Activated CD8-positive, alpha-beta memory T cell treated with anti-CD3 and anti-CD28 coated beads for 4 hours (primary cell): ENCODE data around the gene OPCML.

Experiments used
- DNase-seq, 2 donors: peaks; one replicate each; pipeline ENCODE4 v3.0.0-alpha.2; 2020; ENCODE audit warnings: low read depth in 2 of 2

The OPCML gene

GRCh38 chr11:132942611-132943356 is 589.5 kb downstream of the OPCML start:
- no peak for DNase-seq

GRCh38 chr11:132941761-132942160 is 590.5 kb downstream of the OPCML start:
- no peak for DNase-seq

- no peak for DNase-seq
Observed at GRCh38 chr11:132941024-132941646, 591.2 kb downstream of the OPCML start.

- DNase-seq: no peak
Observed at GRCh38 chr11:132937016-132937415, 595.3 kb downstream of the OPCML start.

DNA sequence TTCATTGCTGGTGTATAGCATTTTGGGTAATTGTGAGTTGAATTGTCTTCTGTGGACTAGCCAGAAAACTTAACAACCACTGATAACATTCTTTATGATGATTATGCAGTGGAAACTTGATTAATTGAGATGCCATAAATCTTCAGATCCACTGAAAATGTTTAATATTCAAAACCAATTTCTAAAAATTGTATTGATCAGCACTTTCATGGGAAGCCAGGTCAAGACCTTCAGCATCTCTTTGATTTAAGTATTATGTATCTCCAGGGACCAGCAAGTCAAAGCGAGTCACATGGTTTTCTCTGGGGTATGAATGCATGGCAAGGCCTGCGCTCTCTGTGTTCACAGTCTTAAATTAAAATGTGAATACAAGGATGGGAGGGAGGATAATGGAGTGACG is 596.9 kb downstream of the OPCML start:
- DNase-seq: no peak

GRCh38 chr11:132933703-132934102 is 598.6 kb downstream of the OPCML start:
- DNase-seq: no peak

- DNase-seq: no peak
Observed at GRCh38 chr11:132925825-132926469, 606.4 kb downstream of the OPCML start.

GRCh38 chr11:132921597-132921996 is 610.7 kb downstream of the OPCML start:
- no peak for DNase-seq

DNA sequence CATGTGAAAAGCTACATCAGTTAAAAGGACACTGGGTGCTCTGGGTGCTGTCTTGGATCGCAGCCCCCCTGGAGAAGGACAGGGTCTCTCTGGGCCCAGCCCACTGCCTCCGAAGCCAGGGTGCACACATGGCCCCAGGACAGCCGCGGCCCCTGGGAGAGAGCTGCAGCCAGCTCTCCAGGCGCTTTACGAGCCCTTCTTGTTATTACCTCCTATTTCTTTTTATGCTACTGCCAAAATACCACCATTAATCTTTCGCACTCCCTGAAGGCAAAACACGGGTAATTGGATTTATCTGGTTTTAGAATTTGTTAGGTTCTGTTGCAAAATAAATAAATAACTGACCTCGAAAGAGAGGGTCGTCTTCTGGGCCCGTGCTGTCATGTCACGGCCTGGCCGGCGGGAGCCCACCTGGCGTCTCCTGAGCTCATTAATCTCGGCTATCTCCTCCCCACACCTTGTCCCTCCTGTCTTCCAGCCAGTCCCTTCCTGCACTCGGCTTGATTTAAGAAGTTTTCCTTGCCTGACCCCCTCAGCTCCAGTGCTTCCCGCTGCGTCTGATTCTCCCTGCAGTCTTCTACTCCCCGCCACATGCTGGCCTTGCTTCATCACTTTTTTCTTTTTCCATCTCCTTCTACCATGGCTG is 611.7 kb downstream of the OPCML start:
- no peak for DNase-seq

DNA sequence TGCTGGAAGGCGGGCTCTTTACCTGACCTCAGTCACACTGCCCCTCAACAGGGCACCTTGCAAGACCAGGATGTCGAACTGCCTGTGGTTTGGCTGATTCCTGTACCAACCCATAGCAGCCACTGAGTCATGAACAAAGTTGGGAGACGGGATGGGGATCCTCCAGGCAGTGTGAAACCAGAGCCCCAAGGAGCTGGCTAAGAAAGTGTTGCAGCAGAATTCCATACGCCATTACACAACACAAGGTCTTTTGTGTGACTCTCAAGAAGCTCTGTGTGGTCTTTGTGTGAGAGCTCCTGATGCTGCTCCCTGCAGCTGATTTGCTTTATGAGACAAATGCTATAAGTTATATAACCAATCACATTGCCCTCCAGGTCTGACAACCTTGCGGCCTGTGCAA is 617.7 kb downstream of the OPCML start:
- no peak for DNase-seq

DNA sequence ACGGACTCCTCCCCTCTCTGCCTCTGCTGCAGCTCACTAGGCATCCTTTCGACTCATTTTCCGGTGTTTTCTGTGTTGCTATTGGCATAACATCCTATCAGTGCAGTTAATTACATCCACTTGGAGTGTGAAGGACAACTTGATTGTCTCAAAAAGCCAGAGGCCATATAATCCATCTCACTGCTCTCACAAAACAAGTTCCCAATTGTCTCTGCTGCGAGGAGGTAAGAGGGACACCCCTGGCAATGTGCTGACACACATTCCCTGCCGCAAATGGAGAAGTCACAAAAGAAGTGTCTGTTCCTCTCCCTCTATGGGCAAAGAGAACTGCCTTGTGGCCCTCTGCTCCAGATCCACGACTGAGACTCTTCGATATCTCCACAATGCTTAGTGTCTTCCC is 618.4 kb downstream of the OPCML start:
- no peak for DNase-seq

DNA sequence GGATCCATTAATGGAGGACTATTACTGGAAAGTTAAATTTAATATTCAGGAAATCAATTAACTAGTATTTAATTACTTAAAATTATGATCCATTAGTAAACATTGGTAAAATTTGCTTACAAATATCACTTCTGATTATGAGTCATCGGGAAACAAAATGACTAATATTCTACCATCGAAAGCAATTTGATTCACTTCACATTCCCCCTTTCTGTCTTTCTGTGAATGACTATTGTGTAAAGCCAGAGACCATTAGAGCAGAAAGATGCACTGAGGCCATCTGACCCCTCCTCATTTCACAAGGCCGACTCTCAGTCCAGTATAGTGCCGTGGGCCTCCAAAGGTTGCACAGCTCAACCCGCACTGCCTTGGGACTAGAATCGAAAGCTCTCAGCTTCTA is 619.0 kb downstream of the OPCML start:
- no peak for DNase-seq

GRCh38 chr11:132911186-132911585 is 621.1 kb downstream of the OPCML start:
- DNase-seq: no peak

GRCh38 chr11:132910011-132910760 is 622.1 kb downstream of the OPCML start:
- no peak for DNase-seq

- DNase-seq: no peak
Observed at GRCh38 chr11:132909021-132909606, 623.2 kb downstream of the OPCML start.

DNA sequence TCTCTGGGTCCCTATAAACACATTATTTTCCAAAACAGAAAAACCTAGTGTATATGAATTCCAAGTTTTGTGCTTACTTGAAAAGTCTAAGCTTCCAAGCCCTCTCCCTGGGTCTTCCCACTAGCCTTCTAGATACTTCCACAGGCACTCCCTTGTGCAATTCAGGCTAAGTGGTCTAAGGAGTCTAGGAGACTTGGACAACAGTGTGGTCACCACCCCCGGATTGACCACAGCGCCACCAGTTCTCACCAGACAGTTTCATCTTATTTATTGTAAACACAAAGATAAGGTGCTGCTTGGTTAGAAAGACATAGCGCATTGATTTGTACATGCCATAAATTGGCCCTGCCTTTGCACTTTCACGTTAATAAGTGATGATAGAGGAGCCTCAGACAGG is 623.9 kb downstream of the OPCML start:
- no peak for DNase-seq

DNA sequence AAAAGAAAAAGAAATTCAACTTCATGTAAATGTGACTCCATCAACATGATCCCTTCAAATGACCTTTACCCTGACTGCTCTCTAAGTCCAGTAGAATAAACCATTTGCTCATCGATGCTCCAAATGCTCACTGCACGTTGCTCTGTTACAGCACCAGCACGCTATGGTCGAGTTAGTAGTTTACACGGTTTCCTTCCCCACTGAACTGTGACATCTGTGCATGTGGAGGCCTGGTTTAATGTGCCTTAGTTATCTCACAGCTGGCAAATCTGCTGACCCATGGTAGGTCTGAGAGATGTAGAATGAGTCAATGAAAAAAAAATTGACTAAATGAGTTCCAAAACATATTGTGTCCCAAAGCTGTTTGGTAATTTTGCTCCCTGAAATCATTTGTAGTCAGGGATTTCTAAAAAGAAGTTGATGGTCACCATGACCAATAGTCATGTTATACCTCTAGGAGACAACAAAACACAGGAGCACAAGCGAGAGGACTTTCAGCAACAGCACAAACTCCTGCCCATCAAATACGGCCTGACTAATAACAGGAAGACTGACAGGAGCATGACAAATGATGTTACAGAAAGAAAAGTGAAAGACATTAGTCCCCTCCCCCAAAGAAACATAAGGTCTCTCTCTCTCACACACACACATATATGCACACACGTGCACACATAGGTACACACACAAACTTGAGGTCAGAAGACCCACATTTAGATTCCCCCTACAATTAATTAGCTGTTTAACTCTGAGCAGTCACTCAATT is 624.5 kb downstream of the OPCML start:
- no peak for DNase-seq

DNA sequence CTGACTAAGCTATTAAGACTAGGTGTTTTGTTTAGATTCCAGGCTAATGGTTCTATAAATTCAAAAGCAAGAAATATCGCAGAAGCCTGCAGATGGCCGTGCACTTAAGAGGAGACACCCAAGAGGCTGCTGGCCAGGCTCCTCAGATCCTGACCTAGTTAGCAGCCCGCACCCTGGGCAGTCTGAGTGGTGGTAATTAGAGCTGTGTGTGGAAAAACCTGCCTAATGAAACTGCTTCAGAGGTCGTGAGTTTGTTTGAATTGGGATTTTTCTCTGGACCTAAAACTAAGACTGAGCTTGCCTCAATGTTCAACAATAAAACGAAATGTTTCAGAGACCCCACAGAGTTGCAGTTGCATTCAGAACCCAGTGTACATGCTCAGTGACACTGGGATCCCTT is 627.7 kb downstream of the OPCML start:
- no peak for DNase-seq

- DNase-seq: no peak
Observed at GRCh38 chr11:132904091-132904490, 628.2 kb downstream of the OPCML start.

DNA sequence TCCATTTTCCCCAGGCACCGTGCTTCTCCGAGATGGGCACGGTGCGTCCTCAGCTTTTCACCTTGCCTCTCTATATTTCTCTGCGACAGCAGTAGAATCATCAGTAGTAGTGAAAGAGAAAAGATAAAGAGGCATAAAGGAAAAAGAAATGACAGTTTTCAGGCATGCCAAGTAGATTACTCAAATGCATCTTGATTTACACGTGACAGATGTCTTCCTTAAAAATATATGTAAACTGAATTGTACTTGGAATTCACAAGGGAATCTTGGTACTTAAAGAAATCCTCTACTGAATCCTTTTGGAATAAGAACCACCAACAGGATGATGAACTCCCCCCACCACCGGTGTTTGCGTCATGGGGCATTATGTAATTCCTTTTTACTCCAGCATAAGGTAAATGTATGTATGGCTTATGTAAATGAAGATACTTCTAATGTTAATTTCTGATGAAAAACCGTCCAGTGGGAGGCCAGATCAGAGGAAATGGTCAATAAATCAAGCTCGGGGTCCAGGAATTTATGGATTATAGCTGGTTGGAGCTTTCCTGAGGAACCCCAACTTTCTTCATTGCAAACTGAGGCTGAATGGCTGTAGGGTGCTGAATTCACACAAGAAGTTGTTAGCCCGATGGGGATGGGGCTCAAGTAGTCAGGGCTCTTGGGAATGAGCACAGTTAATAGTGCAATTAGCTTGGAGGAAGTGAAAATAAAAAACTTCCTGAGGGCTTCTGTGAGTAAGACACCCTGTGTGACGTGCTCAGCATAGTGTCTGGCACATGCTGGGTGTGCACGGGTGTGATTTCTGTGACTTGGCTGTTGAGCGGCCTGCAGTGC is 630.4 kb downstream of the OPCML start:
- no peak for DNase-seq
